Neural progenitor cell (in vitro differentiated cells): ENCODE results near the gene LRRC1.

Experiments used
- CTCF ChIP-seq: fragments of 200-600 bp; sonication (generic); IDR thresholded peaks from 2 replicates; pipeline ENCODE4 v1.5.1; 2017; ENCODE audit warnings: antibody characterized with exemption, mild to moderate bottlenecking
- EZH2 ChIP-seq: fragments of 200-600 bp; sonication (generic); IDR thresholded peaks from 2 replicates; pipeline ENCODE4 v1.6.1; 2017; ENCODE audit warnings: antibody characterized with exemption, mild to moderate bottlenecking, moderate library complexity
- EZH2phosphoT487 ChIP-seq: fragments of 200-600 bp; sonication (generic); IDR thresholded peaks from 2 replicates; pipeline ENCODE4 v1.6.1; 2017; ENCODE audit warnings: antibody characterized with exemption

DNA sequence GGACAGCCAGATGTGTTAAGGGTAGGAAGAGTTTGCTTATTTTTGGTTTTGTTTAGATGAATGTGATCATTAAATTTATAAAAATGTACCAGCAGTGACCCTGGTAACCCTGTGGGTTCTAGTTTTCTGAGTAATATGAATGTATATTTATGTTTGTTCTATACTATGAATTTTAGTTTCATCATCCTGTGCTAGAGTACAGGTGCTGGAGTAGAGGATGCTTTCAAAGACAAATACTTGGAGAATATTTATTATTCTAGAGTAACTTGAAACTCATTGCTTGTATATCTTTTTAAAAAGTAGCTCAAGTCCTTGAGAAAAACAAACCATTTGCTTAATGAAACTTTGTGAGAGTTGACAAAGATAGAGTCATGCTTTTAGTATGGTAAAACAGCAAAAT is 7.8 kb downstream of the LRRC1 start:
- no peak for TF ChIP-seq CTCF
- TF ChIP-seq EZH2 = no peak
- no peak for TF ChIP-seq EZH2phosphoT487
